Astrocyte (in vitro differentiated cells and primary cell): ENCODE results near the gene MAP7.
"Not testable (repeated sequence)": the region's sequence is repeated elsewhere in the genome, so short reads cannot be mapped to it uniquely, and the experiment has no call there.

Source experiments
- EZH2 ChIP-seq: IDR thresholded peaks from 2 replicates; pipeline ENCODE4 v1.6.1; 2012; ENCODE audit warnings: mild to moderate bottlenecking, low read length, inconsistent platforms; ENCODE audit not compliant: insufficient read depth
- TF ChIP-seq, protein P1 (sequence below): IDR thresholded peaks from 2 replicates; pipeline ENCODE4 v1.5.1; 2011; ENCODE audit warnings: low read depth, mild to moderate bottlenecking, inconsistent platforms, low read length, moderate library complexity; ENCODE audit not compliant: insufficient read depth

DNA sequence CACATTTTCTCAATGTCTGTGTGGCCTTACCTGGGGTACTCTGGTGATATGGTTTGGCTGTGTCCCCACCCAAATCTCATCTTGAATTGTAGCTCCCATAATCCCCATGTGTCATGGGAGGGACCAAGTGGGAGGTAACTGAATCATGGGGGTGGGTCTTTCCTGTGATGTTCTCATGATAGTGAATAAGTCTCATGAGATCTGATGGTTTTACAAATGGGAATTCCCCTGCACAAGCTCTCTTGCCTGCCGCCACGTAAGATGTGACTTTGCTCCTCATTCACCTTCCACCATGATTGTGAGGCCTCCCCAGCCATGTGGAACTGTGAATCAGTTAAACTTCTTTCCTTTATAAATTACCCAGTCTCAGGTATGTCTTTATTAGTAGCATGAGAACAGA is 40.6 kb upstream of the MAP7 start:
- TF ChIP-seq, protein P1, sequence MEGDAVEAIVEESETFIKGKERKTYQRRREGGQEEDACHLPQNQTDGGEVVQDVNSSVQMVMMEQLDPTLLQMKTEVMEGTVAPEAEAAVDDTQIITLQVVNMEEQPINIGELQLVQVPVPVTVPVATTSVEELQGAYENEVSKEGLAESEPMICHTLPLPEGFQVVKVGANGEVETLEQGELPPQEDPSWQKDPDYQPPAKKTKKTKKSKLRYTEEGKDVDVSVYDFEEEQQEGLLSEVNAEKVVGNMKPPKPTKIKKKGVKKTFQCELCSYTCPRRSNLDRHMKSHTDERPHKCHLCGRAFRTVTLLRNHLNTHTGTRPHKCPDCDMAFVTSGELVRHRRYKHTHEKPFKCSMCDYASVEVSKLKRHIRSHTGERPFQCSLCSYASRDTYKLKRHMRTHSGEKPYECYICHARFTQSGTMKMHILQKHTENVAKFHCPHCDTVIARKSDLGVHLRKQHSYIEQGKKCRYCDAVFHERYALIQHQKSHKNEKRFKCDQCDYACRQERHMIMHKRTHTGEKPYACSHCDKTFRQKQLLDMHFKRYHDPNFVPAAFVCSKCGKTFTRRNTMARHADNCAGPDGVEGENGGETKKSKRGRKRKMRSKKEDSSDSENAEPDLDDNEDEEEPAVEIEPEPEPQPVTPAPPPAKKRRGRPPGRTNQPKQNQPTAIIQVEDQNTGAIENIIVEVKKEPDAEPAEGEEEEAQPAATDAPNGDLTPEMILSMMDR, result not testable (repeated sequence)
- not testable (repeated sequence) for TF ChIP-seq EZH2
